Coronary artery (tissue), 2 donors: ENCODE data around the gene UGT1A5.

ENCODE experiments used
- DNase-seq: peaks from one replicate; pipeline ENCODE4 v3.0.0-alpha.2; 2017; ENCODE audit warnings: low spot score
- H3K27ac ChIP-seq, 2 donors: fragments of 200-600 bp; sonication (generic); one replicate each; pipeline ENCODE4 v1.5.1; 2016 to 2019
- H3K4me3 ChIP-seq: fragments of 200-600 bp; sonication (generic); 2 replicates; pipeline ENCODE4 v1.5.1; 2016; ENCODE audit warnings: mild to moderate bottlenecking, moderate library complexity
- CTCF ChIP-seq: fragments of 200-600 bp; sonication (generic); IDR thresholded peaks from one replicate; pipeline ENCODE4 v1.5.1; 2019; ENCODE audit warnings: antibody characterized with exemption

Gene UGT1A5

GRCh38 chr2:233772583-233772982 lies 59.9 kb downstream of the UGT1A5 start:
- TF ChIP-seq CTCF, result no peak
- no peak for DNase-seq
- H3K27ac ChIP-seq, result no peak overlapping the region
- H3K4me3 ChIP-seq, result no peak overlapping the region

- DNase-seq, result no peak
- no peak for TF ChIP-seq CTCF
- Histone ChIP-seq H3K4me3 (no peak overlapping the region), H3K27ac (no peak overlapping the region)
Observed at GRCh38 chr2:233773854-233774253, 61.1 kb downstream of the UGT1A5 start.

- no peak for DNase-seq
- TF ChIP-seq CTCF, result no peak
Observed at GRCh38 chr2:233775414-233775813, 62.7 kb downstream of the UGT1A5 start.

GRCh38 chr2:233778030-233778429 lies 65.3 kb downstream of the UGT1A5 start, which contains the start of gene MROH2A:
MROH2A (plus strand) TSS chr2:233778330; CDS start chr2:233779359, 1,029 bp downstream.
- no peak for DNase-seq

More at GRCh38 chr2:233775414-233775813, 62.7 kb downstream of the UGT1A5 start:
- no peak overlapping the region for H3K27ac ChIP-seq
- no peak overlapping the region for H3K4me3 ChIP-seq

GRCh38 chr2:233779722-233780121 lies 67.0 kb downstream of the UGT1A5 start:
- Histone ChIP-seq H3K27ac (no peak overlapping the region), H3K4me3 (no peak overlapping the region)
- TF ChIP-seq CTCF, result no peak
- DNase-seq, result no peak

More at GRCh38 chr2:233778030-233778429, 65.3 kb downstream of the UGT1A5 start, which contains the start of gene MROH2A:
- Histone ChIP-seq H3K4me3 (no peak within 1 kb of the TSS), H3K27ac (no peak within 1 kb of the TSS)
- TF ChIP-seq CTCF, result no peak

- Histone ChIP-seq H3K27ac (no peak overlapping the region), H3K4me3 (no peak overlapping the region)
- no peak for DNase-seq
Observed at GRCh38 chr2:233780771-233781170, 68.1 kb downstream of the UGT1A5 start.

More at GRCh38 chr2:233780771-233781170, 68.1 kb downstream of the UGT1A5 start:
- no peak for TF ChIP-seq CTCF
